Measurements from ENCODE around the gene ZFP37. TPM values are rescaled to one million over a fixed set of nuclear protein-coding genes. Genes with fewer than 3 reads are reported as not detected.

The ZFP37 gene
- total RNA-seq, 1 experiment from 2014 or later, result 10.1 TPM

GRCh38 chr9:113018247-113018646, 38.3 kb downstream of the ZFP37 start:
- Histone ChIP-seq H3K9me3 (replicated peaks) (peaks cover 12% of the 10 kb centered on the region; the same call in 1 of the 2 replicates), H3K36me3 (no peaks in the 10 kb centered on the region), H3K4me3 (no peak overlapping the region), H3K27me3 (no peaks in the 10 kb centered on the region), H3K27ac (no peak overlapping the region), H3K4me1 (no peaks in the 10 kb centered on the region)
- DNase-seq, result no peak

GRCh38 chr9:113012492-113012891, 44.0 kb downstream of the ZFP37 start:
- DNase-seq, result no peak
- no peaks in the 10 kb centered on the region for H3K4me1 ChIP-seq
- H3K9me3 ChIP-seq (replicated peaks), result peaks cover 9% of the 10 kb centered on the region; the same call in 1 of the 2 replicates
- H3K4me3 ChIP-seq, result no peak overlapping the region
- H3K27ac ChIP-seq, result no peak overlapping the region
- H3K36me3 ChIP-seq, result no peaks in the 10 kb centered on the region
- no peaks in the 10 kb centered on the region for H3K27me3 ChIP-seq

GRCh38 chr9:113011911-113012381, 44.6 kb downstream of the ZFP37 start, which contains the start of gene ZNF883:
Gene ZNF883 (minus strand): TSS chr9:113012192.
- Histone ChIP-seq H3K4me1 (no peaks in the 10 kb centered on the region), H3K36me3 (no peaks in the 10 kb centered on the region), H3K4me3 (no peak within 1 kb of the TSS), H3K27ac (no peak within 1 kb of the TSS), H3K9me3 (replicated peaks) (peaks cover 13% of the 10 kb centered on the region; the same call in 1 of the 2 replicates), H3K27me3 (no peaks in the 10 kb centered on the region)
- no peak for DNase-seq

GRCh38 chr9:113005777-113006176, 50.7 kb downstream of the ZFP37 start:
- Histone ChIP-seq H3K4me3 (no peak overlapping the region), H3K4me1 (no peaks in the 10 kb centered on the region), H3K9me3 (replicated peaks) (peaks cover 22% of the 10 kb centered on the region), H3K27ac (no peak overlapping the region), H3K36me3 (no peaks in the 10 kb centered on the region), H3K27me3 (no peaks in the 10 kb centered on the region)
- no peak for DNase-seq

- DNase-seq, result peak in 1 of 2 experiments; percentile 2
- Histone ChIP-seq H3K27ac (no peak overlapping the region), H3K36me3 (no peaks in the 10 kb centered on the region), H3K27me3 (no peaks in the 10 kb centered on the region), H3K4me3 (no peak overlapping the region), H3K9me3 (replicated peaks) (peaks cover 45% of the 10 kb centered on the region), H3K4me1 (no peaks in the 10 kb centered on the region)
These were observed 59.1 kb downstream of the ZFP37 start for GRCh38 chr9:112997236-112997941.

Other genes with a start within 250 kb of the ZFP37 start
- not detected in 2 replicates for gene SLC46A2, start 165.8 kb downstream of the ZFP37 start, total RNA-seq (2014; rRNA removed; shearing (Covaris generic))
- gene ZNF883, start 44.5 kb downstream of the ZFP37 start, total RNA-seq (2014; rRNA removed; shearing (Covaris generic)), result not detected in 2 replicates
- gene SLC31A2, start 94.3 kb upstream of the ZFP37 start, total RNA-seq (2014; rRNA removed; shearing (Covaris generic)), result 21.6 and 23.0 TPM in 2 replicates
- 22.2 and 26.3 TPM in 2 replicates for gene FKBP15, start 164.6 kb upstream of the ZFP37 start, total RNA-seq (2014; rRNA removed; shearing (Covaris generic))
- 28.3 and 28.5 TPM in 2 replicates for gene SLC31A1, start 164.8 kb upstream of the ZFP37 start, total RNA-seq (2014; rRNA removed; shearing (Covaris generic))
- 76.2 and 82.6 TPM in 2 replicates for gene CDC26, start 218.8 kb upstream of the ZFP37 start, total RNA-seq (2014; rRNA removed; shearing (Covaris generic))
- gene PRPF4, start 218.9 kb upstream of the ZFP37 start, total RNA-seq (2014; rRNA removed; shearing (Covaris generic)), result 74.3 and 74.4 TPM in 2 replicates
- gene RNF183, start 246.7 kb upstream of the ZFP37 start, total RNA-seq (2014; rRNA removed; shearing (Covaris generic)), result 0.05 TPM in 1 of 2 replicates, not detected in the other